Measurements from ENCODE around the gene BACH2. TPM values are rescaled to one million over a fixed set of nuclear protein-coding genes. Genes with fewer than 3 reads are reported as not detected.

BACH2 gene
- total and polyA plus RNA-seq, 2 experiments from 2014 or later = 1.6 to 5.7 TPM

- TF ChIP-seq REST (IDR thresholded peaks at IDR 0.05; ENCODE audit: unreplicated experiment) (no peak), EZH2phosphoT487 (IDR thresholded peaks at IDR 0.05; ENCODE audit: unreplicated experiment) (no peak), ETS1 (IDR thresholded peaks at IDR 0.05) (no peak), JUNB (IDR thresholded peaks at IDR 0.05; ENCODE audit: unreplicated experiment) (no peak), ZNF331 (CRISPR knock-in tag; IDR thresholded peaks at IDR 0.05; ENCODE audit: low read depth) (no peak), ZNF114 (CRISPR knock-in tag; IDR thresholded peaks at IDR 0.05) (no peak), POLR2AphosphoS5 (IDR thresholded peaks at IDR 0.05; ENCODE audit: low read depth) (no peak), STAT1 (IDR thresholded peaks at IDR 0.05; ENCODE audit: unreplicated experiment) (no peak)
Measured at GRCh38 chr6:90098627-90099026, 198.0 kb downstream of the BACH2 start (continued).

DNA sequence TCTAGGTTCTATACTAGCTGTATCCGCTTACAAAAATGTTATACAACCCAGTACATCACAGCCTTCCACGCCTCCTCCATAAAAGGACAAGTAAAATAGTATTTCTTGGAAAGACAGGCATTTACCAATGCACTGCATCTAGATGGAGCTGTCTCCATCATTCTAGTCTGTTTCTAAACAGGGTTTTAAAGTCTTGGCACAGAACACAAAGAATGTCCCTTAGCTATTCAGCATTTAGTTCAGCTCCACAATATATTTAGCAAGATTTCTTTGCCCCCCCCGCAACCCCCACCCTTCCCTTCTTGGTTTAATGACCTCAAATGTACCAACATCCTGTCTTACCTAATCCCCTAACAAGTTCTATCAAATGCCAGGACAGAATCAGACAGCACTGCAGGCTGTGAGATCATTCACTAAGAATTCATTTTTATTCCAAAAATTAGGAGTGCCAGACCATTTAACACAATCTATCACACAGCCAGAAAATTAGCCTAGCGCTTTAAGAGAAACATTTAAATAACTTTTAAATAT, 198.6 kb downstream of the BACH2 start:
- Histone ChIP-seq H2AFZ (no peak overlapping the region), H3K27me3 (ENCODE audit: insufficient read depth) (no peaks in the 10 kb centered on the region), H3K4me3 (no peak overlapping the region), H4K20me1 (replicated peaks; ENCODE audit: insufficient read depth) (no peaks in the 10 kb centered on the region), H3K79me2 (replicated peaks; ENCODE audit: insufficient read depth) (no peaks in the 10 kb centered on the region), H3K4me2 (no peak overlapping the region), H3F3A (replicated peaks; ENCODE audit: low read depth) (no peaks in the 10 kb centered on the region), H3K36me3 (ENCODE audit: insufficient read depth) (no peaks in the 10 kb centered on the region), H3K4me1 (ENCODE audit: insufficient read depth) (no peaks in the 10 kb centered on the region), H3K9me2 (ENCODE audit: insufficient read depth) (0 out of 2 replicates have a peak, but pooled peaks cover 3% of the 10 kb centered on the region), H3K27ac (ENCODE audit: low read depth) (no peak overlapping the region)
- no peaks in the 10 kb centered on the region for H3K9me3 Mint-ChIP-seq
- no peaks in the 10 kb centered on the region for H3K4me1 Mint-ChIP-seq
- ATAC-seq (no peak), DNase-seq (ENCODE audit: low spot score) (no peak)
- H3K27ac Mint-ChIP-seq = no peak overlapping the region
- no peak overlapping the region for H3K4me3 Mint-ChIP-seq
- H3K27me3 Mint-ChIP-seq (ENCODE audit: insufficient read depth, low read depth, poor library complexity) = no peaks in the 10 kb centered on the region
- no peaks in the 10 kb centered on the region for H3K36me3 Mint-ChIP-seq (ENCODE audit: low read depth)
- TF ChIP-seq ZNF331 (CRISPR knock-in tag; IDR thresholded peaks at IDR 0.05; ENCODE audit: low read depth) (no peak), EZH2 (IDR thresholded peaks at IDR 0.05; ENCODE audit: low read depth, unreplicated experiment) (no peak), CREB1 (CRISPR knock-in tag; IDR thresholded peaks at IDR 0.05; ENCODE audit: low read depth) (no peak), REST (IDR thresholded peaks at IDR 0.05; ENCODE audit: unreplicated experiment) (no peak), NANOG (IDR thresholded peaks at IDR 0.05; ENCODE audit: borderline replicate concordance) (no peak), ZNF114 (CRISPR knock-in tag; IDR thresholded peaks at IDR 0.05) (no peak), JUNB (IDR thresholded peaks at IDR 0.05; ENCODE audit: unreplicated experiment) (no peak), EZH2phosphoT487 (IDR thresholded peaks at IDR 0.05; ENCODE audit: unreplicated experiment) (no peak), ETS1 (IDR thresholded peaks at IDR 0.05) (no peak)

Data from GM23338 (cell line).